Ascending aorta (tissue), 2 donors: ENCODE data around the gene RAPGEF4. TPM values are rescaled to one million over a fixed set of nuclear protein-coding genes. Genes with fewer than 3 reads are reported as not detected.

ENCODE experiments used
- DNase-seq, 2 donors: peaks; one replicate each; pipeline ENCODE4 v3.0.0-alpha.2; 2019; ENCODE audit warnings: low spot score in 2 of 2
- H3K27ac ChIP-seq, 2 donors: fragments of 200-600 bp; sonication (generic); one replicate each; pipeline ENCODE4 v1.5.1; 2016 to 2017; ENCODE audit warnings: mild to moderate bottlenecking in 1 of 2
- H3K27me3 ChIP-seq: fragments of 200-600 bp; sonication (generic); one replicate; pipeline ENCODE4 v1.5.1; 2017
- H3K36me3 ChIP-seq, 2 donors: fragments of 200-600 bp; sonication (generic); one replicate each; pipeline ENCODE4 v1.5.1; 2016
- H3K4me1 ChIP-seq, 2 donors: fragments of 200-600 bp; sonication (generic); one replicate each; pipeline ENCODE4 v1.5.1; 2016 to 2017; ENCODE audit warnings: mild to moderate bottlenecking in 1 of 2
- H3K4me3 ChIP-seq, 2 donors: fragments of 200-600 bp; sonication (generic); one replicate each; pipeline ENCODE4 v1.5.1; 2016 to 2017; ENCODE audit warnings: mild to moderate bottlenecking in 1 of 2
- H3K9me3 ChIP-seq, 2 donors: fragments of 200-600 bp; sonication (generic); one replicate each; pipeline ENCODE4 v1.5.1; 2016
- intact Hi-C: fragments of 100-400 bp; cut with DNase I; formaldehyde crosslinking; loops from one replicate; pipeline ENCODE4 v1.15.1; 2023
- total RNA-seq: library from RNA; depleted of rRNA; stranded (reverse); fragments of >200 nt; gene quantifications from one replicate; pipeline ENCODE4 v1.1.0, GENCODE V29; 2016
- TF ChIP-seq, protein P1 (sequence below), 3 experiments: fragments of 200-600 bp in 2 of 3; fragments of 450-650 bp in 1 of 3; sonication (generic) in 2 of 3; IDR thresholded peaks; one replicate each; pipeline ENCODE4 v1.5.1; 2016 to 2019; ENCODE audit warnings: antibody characterized with exemption in 3 of 3, mild to moderate bottlenecking in 1 of 3, moderate library complexity in 1 of 3

The RAPGEF4 gene
- total RNA-seq, 1 donor from 2014 or later, result 79.9 TPM

DNA sequence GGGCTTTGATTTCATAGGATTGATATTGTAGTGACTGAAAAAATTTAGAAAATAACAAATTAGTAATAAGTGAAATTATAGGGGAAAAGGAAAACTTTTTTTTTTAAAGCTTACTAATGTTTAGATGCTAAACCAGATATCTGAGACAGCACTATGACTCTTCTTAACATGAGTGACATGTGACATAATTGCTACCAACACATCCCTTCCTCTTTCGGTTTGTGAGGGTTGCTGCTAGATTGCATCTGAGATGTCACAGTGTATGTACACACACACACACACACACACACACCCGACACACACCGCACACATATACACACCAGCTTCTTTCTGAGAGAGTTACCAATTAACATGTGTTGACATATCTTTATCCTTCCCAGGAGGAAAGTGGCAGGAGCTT is 18.0 kb downstream of the RAPGEF4 start:
- H3K9me3 ChIP-seq, result no peaks in the 10 kb centered on the region
- no peak overlapping the region for H3K27ac ChIP-seq
- H3K36me3 ChIP-seq, result no peaks in the 10 kb centered on the region
- TF ChIP-seq, protein P1, sequence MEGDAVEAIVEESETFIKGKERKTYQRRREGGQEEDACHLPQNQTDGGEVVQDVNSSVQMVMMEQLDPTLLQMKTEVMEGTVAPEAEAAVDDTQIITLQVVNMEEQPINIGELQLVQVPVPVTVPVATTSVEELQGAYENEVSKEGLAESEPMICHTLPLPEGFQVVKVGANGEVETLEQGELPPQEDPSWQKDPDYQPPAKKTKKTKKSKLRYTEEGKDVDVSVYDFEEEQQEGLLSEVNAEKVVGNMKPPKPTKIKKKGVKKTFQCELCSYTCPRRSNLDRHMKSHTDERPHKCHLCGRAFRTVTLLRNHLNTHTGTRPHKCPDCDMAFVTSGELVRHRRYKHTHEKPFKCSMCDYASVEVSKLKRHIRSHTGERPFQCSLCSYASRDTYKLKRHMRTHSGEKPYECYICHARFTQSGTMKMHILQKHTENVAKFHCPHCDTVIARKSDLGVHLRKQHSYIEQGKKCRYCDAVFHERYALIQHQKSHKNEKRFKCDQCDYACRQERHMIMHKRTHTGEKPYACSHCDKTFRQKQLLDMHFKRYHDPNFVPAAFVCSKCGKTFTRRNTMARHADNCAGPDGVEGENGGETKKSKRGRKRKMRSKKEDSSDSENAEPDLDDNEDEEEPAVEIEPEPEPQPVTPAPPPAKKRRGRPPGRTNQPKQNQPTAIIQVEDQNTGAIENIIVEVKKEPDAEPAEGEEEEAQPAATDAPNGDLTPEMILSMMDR (IDR thresholded peaks at IDR 0.05), result no peak
- H3K4me3 ChIP-seq, result no peak overlapping the region
- DNase-seq, result no peak
- no peaks in the 10 kb centered on the region for H3K27me3 ChIP-seq
- no peaks in the 10 kb centered on the region for H3K4me1 ChIP-seq
- intact Hi-C loops, result no loop called here

DNA sequence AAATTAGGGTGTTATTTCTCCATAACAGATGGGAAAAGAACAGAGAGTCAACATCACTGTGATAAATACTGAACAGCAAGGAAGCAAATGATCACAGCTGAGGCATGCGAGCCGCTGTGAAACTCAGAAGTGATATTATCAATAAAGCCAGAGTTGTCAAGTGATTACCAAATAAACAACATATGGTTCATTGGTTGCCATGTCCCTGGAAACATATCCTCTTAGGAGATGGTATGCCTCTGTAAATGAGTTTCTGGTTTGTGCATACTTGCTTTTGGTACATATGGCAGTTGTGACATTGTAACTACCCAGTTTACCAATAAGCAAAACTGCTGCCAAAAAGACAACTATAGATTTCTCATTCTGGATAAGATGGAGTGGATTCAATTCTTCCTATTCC is 23.8 kb downstream of the RAPGEF4 start:
- TF ChIP-seq, protein P1 (IDR thresholded peaks at IDR 0.05), result no peak
- Histone ChIP-seq H3K27me3 (no peaks in the 10 kb centered on the region), H3K4me1 (no peaks in the 10 kb centered on the region), H3K36me3 (no peaks in the 10 kb centered on the region), H3K27ac (no peak overlapping the region), H3K9me3 (peaks cover 0 to 4% of the 10 kb centered on the region in 2 donors), H3K4me3 (no peak overlapping the region)
- intact Hi-C loops, result no loop called here
- DNase-seq, result no peak

DNA sequence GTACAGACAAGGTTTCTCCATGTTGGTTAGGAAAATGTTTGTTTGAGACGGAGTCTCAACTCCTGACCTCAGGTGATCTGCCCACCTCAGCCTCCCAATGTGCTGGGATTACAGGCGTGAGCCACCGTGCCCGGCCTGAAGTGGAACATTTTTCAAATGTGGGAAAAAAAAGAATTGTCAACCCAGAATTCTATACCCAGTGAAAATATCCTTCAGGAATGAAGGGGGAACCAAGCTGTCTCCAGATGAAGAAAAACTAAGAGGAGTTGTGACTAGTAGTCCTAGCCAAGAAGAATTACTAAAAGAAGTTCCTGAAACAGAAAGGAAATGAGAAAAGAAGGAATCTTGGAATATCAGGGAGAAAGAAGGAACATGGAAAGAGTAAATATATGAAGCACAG is 25.7 kb downstream of the RAPGEF4 start:
- Histone ChIP-seq H3K9me3 (peaks cover 0 to 4% of the 10 kb centered on the region in 2 donors), H3K4me3 (no peak overlapping the region), H3K36me3 (no peaks in the 10 kb centered on the region), H3K27ac (no peak overlapping the region), H3K4me1 (no peaks in the 10 kb centered on the region), H3K27me3 (no peaks in the 10 kb centered on the region)
- no peak for DNase-seq
- intact Hi-C loops, result no loop called here
- TF ChIP-seq, protein P1 (IDR thresholded peaks at IDR 0.05), result no peak

DNA sequence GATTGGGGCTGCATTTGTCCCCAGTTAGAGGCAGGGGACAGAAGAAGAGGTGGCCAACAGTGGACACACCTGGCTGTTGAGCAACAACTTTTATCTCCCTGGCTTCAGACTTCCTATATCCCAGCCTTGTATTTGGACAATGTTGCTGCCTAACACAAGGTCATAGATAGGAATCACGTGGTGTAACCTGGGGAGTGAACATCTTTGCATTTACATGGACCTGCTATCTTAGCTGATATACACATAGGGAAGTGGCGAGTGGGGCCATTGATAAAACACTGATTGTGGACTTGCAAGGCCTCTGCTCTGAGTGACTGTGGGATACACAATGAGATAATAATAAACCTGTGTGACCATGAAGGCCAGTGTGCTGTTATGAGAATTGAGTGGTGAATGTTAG is 26.9 kb downstream of the RAPGEF4 start:
- DNase-seq, result no peak
- H3K4me1 ChIP-seq, result no peaks in the 10 kb centered on the region
- H3K4me3 ChIP-seq, result no peak overlapping the region
- H3K27me3 ChIP-seq, result no peaks in the 10 kb centered on the region
- H3K9me3 ChIP-seq, result peaks cover 0 to 4% of the 10 kb centered on the region in 2 donors
- H3K36me3 ChIP-seq, result no peaks in the 10 kb centered on the region
- TF ChIP-seq, protein P1 (IDR thresholded peaks at IDR 0.05), result no peak
- intact Hi-C loops, result no loop called here
- no peak overlapping the region for H3K27ac ChIP-seq

DNA sequence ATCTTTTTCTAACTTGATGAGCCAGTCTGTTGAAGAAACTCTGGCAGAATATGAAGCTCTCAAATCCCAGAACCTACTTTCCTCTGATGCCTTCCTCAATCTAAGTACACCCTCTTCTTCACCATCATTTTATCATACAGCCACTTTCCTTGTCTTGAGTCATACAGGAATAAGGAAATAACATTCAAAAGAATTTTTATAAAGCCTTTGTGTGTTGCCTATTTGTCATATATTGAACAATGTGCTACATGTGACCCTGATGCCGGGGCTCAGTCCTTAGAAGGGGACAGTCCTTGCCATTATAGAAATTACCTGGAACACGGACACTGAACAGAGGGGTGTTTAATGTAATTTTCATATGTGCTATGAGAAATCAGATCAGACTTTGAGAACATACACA is 27.4 kb downstream of the RAPGEF4 start:
- intact Hi-C loops, result no loop called here
- Histone ChIP-seq H3K4me1 (no peaks in the 10 kb centered on the region), H3K4me3 (no peak overlapping the region), H3K9me3 (peaks cover 0 to 4% of the 10 kb centered on the region in 2 donors), H3K36me3 (no peaks in the 10 kb centered on the region), H3K27me3 (no peaks in the 10 kb centered on the region), H3K27ac (no peak overlapping the region)
- DNase-seq, result no peak
- TF ChIP-seq, protein P1 (IDR thresholded peaks at IDR 0.05), result no peak

DNA sequence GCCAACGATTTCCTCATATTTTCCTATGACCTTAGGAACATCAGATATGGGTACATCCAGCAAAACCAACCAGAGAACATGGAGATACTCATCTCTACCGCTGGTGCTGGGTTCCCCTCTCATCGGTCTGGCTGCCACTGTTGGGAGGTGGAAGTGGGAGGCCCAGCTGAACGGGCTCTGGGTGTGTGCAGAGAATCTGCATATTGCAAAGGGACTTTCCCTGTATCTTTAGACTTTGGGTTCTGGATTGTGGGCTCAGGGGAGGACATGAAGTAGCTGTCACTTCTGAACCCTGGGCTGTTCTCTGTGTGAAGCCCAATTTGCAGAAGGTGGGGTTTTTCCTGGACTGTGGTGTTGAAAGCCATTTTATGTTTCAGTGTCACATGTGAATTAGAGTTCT is 30.0 kb downstream of the RAPGEF4 start:
- no peaks in the 10 kb centered on the region for H3K27me3 ChIP-seq
- intact Hi-C loops, result no loop called here
- no peaks in the 10 kb centered on the region for H3K4me1 ChIP-seq
- TF ChIP-seq, protein P1 (IDR thresholded peaks at IDR 0.05), result no peak
- H3K4me3 ChIP-seq, result no peak overlapping the region
- H3K27ac ChIP-seq, result no peak overlapping the region
- H3K36me3 ChIP-seq, result no peaks in the 10 kb centered on the region
- no peak for DNase-seq
- H3K9me3 ChIP-seq, result peaks cover 0 to 4% of the 10 kb centered on the region in 2 donors
